ENCODE results near the gene HCN1.
"Not testable (repeated sequence)": the region's sequence is repeated elsewhere in the genome, so short reads cannot be mapped to it uniquely, and the experiment has no call there.

Gene HCN1

DNA sequence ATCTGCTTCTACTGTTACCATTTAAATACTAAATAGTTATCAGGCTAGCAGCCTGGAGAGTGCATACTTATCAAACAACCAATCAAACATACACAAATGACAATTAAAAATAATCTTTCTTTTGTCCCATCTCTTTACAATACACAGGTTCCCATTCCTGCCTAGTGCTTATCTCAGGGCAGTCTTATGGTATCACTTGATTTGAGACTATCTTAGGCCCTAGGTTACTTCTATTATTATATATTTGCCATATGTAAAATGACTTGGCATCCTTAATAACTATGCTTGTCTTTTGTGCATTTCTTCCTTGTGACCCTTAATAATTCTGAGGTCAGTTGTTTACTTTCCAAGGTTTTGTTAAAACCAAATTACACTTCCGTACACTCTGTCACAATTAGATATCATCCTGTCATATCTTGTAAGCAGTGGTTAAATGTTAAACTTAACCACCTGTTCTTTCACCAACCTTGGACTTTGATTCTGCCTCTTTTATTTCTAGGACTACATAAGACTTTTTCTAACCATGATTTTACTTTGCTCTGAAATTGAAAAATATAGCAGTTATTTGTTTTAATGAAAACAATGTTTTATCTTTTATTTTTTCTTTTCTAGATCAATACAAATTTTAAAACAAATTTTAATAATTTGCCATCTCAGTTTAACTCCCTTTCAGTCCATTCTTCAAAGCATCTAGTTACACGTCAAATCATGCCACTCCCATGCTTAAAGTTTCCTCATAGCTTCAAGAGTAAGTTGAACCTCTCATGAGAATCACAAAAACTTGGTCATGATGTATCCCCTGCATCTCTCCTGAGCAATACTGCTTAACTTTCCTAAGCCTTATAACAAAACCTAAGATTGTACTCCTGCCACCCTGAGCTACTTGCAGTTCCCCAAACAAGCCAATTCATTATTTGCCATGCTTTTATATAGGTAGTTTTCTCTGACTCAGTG is 281.3 kb downstream of the HCN1 start:
- DNase-seq = no peak

- no peak for DNase-seq
Measured at GRCh38 chr5:45411971-45412612, 284.1 kb downstream of the HCN1 start.

- no peak for DNase-seq
Measured at GRCh38 chr5:45410304-45410995, 285.7 kb downstream of the HCN1 start.

GRCh38 chr5:45408067-45408466 is 288.1 kb downstream of the HCN1 start:
- DNase-seq = no peak

DNA sequence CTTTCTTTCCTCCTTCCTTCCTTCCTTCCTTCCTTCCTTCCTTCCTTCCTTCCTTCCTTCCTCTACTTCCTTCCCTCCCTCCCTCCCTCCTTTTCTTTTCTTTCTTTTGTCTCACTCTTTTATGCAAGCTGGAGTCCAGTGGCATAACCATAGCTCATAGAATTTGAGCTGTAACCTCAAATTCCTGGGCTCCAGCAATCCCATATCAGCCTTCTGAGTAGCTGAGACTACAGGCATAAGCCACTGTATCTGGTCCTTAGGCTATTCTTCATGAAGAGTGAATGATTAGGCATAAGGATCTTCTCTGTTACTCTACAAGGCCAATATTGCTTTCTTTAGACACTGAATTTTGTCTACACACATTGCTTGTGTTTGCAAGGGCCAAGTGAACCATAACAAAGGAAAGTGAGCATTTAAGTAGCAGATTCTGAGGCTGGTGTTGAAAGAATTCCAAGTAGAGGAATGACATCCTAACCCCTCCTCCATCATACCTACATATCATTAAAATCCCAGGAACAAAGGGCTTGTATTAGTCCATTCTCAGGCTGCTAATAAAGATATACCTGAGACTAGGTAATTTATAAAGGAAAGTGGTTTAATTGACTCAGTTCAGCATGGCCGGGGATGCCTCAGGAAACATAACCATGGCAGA is 293.2 kb downstream of the HCN1 start:
- DNase-seq = no peak

DNA sequence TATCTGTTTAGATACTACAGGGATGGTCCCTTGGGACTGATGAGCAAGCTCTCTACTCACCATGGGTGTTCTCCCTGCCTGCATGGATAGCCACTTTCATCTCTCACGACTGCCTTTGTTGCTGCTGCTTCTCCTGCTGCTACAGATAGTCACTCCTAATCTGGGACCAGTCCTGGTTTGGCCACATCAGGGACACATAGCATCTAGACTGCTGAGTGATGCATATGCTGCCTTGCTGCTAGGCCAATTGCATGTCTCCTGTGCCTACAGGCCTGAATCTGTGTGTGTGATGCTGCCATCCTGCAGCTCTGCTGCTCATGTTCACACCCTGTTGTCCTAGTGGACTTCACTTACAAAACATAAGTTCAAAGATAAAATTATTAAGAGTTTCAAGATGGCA is 297.1 kb downstream of the HCN1 start:
- no peak for DNase-seq

- DNase-seq = no peak
Measured at GRCh38 chr5:45385321-45386058, 310.7 kb downstream of the HCN1 start.

DNA sequence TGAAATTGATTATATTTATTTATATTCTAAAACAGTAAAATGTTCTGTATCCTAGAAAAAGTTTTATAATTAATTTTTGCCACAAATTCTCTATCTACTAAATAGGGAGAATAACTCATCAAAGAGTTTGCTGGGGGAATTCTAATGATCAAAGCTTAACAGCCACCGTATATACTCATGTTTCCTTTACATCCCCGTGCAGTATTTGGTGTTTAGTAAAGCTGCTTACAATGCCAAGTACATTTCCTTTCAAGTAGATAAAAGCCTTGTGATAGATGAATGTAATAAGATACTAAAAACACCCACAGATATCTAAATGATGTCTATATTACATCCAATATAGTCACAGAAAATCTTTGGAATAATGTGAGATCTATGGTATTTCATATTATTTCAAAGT is 312.2 kb downstream of the HCN1 start:
- no peak for DNase-seq

DNA sequence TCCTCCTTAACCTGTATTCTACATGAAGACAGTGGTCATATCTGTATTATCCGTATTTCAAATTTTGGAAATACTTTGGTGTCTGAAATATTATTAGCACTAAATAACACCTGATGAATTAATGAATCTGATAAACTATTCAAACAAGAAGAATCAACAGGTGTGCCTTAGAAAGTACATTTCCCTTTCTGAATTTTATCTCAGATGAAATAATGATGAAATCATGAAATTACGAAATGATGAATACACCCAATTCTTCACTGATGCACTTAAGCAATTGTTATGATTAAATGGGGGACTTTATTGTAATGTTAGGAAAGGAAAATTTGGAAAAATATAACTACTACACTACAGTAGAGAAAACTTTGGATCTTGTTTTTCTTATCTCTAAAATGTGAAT is 313.6 kb downstream of the HCN1 start:
- DNase-seq = no peak

DNA sequence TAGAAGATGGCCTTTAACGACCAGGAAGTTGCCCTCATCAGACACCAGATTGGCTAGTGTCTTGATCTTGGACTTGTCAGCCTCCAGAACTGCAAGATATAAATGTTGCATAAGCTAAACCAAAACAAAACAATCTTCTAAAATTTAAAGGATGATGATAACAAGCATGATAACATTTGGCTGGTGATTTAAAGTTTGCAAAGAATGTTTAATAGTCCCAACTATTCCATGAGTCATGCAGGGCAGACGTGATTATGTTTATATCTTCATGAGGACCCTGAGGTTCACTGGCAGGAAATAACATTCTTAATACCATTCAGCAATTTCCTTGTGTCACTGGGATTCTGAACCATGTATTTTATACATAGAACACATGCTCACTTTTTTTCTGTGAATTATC is 319.8 kb downstream of the HCN1 start:
- DNase-seq = no peak

GRCh38 chr5:45372629-45373028 is 323.6 kb downstream of the HCN1 start:
- no peak for DNase-seq

GRCh38 chr5:45371423-45371822 is 324.8 kb downstream of the HCN1 start:
- DNase-seq = not testable (repeated sequence)

- no peak for DNase-seq
Measured at GRCh38 chr5:45355189-45355992, 340.8 kb downstream of the HCN1 start.

GRCh38 chr5:45336464-45336863 is 359.7 kb downstream of the HCN1 start:
- no peak for DNase-seq

- DNase-seq = no peak
Measured at GRCh38 chr5:45335978-45336377, 360.2 kb downstream of the HCN1 start.

DNA sequence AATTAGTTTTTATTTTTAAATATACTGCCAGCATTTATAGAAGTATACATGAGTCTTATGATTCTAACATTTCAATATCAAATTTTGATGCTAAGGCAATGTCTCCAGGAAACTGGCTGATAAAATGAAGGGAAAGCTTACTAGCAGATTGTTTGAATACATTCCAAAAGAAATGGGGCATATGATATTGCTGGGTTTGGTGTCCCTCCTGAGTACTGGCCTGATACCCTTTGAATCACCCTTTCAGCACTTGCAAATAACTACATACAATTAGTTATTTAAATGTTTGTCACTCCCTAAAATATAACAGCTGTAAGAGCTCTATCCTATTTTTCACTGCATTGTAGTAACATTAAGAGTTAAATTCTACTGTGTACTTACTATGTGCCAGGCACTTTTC is 360.8 kb downstream of the HCN1 start:
- DNase-seq = no peak

DNA sequence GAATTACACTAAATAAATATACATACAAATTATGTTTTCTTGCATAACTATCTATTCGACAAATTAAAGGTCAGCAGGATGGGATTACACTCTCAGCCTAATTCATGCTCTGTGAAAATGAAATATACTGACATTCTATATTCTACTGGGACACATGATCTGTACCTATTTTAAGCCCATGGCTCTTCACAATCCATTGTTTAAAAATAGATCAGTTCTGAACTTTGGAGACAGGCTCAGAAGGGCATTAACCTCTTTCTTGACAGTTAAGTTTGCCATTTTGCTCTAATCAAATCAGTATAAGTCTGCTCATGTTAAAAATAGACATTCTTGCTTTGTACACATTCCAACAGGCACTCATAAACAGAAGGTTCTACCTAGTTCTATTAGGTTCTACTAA is 361.2 kb downstream of the HCN1 start:
- DNase-seq = no peak

DNA sequence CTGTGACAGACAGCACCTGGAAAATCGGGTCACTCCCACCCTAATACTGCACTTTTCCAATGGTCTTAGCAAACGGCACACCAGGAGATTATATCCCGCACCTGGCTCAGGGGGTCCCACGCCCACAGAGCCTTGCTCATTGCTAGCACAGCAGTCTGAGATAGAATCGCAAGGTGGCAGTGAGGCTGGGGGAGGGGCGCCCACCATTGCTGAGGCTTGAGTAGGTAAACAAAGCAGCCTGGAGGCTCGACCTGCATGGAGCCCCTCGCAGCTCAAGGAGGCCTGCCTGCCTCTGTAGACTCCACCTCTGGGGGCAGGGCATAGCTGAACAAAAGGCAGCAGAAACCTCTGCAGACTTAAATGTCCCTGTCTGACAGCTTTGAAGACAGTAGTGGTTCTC is 383.6 kb downstream of the HCN1 start:
- DNase-seq = not testable (repeated sequence)

- DNase-seq = no peak
Measured at GRCh38 chr5:45295231-45295630, 400.9 kb downstream of the HCN1 start.

DNA sequence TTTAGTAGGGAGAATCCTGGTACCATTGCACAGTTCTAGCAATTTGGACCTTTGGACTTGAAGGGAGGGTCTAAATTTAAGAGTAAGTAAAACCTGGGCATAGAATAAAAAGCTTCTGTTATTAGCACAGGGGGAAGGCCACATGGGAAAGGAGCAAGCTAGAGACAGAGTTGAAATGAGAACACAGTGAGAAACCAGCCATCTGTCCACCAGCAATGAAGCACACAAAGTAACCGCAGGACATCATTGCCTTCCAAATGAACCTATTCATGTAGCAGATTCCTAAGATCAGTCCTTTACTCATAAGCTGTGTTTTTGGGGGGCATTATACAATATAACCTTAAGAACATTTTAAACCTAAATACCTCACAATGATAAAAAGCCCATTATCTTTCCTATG is 407.4 kb downstream of the HCN1 start:
- no peak for DNase-seq

DNA sequence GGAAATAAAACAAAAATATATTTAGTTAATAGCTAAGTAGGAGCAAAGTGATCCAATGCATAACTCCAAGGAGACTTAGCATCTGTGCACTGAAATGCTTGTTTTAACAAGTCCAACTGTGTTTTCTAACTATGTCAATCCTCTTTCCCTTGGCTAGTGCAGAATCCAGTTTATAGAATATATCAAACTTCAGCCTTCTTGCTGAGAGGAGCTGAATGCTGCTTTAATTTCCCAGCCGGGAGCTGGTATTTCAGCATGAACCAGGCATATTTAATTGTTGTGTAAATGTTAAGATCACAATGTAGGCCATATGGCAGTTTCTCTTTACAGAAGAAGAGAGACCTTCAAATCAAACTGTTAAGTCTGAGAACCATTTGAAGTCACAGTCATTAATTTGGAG is 411.7 kb downstream of the HCN1 start:
- DNase-seq = no peak

GRCh38 chr5:45281081-45281480 is 415.1 kb downstream of the HCN1 start:
- DNase-seq = no peak
